DOHH2 (cell line): ENCODE data around the gene PAX3.

Experiments
- CTCF ChIP-seq: fragments of 200-600 bp; sonication (generic); IDR thresholded peaks from one replicate; pipeline ENCODE4 v1.5.1; 2014; ENCODE audit warnings: antibody characterized with exemption, mild to moderate bottlenecking, low read depth, low read length; ENCODE audit not compliant: poor library complexity, severe bottlenecking
- EZH2phosphoT487 ChIP-seq: fragments of 200-600 bp; sonication (generic); IDR thresholded peaks from 2 replicates; pipeline ENCODE4 v1.6.1; 2017; ENCODE audit warnings: borderline replicate concordance, mild to moderate bottlenecking, antibody characterized with exemption, low read length, moderate library complexity, mixed read lengths

GRCh38 chr2:222218786-222219185, 80.0 kb downstream of the PAX3 start:
- TF ChIP-seq CTCF (no peak), EZH2phosphoT487 (no peak)
